ENCODE measurements around the gene PIK3AP1.

PIK3AP1 gene

DNA sequence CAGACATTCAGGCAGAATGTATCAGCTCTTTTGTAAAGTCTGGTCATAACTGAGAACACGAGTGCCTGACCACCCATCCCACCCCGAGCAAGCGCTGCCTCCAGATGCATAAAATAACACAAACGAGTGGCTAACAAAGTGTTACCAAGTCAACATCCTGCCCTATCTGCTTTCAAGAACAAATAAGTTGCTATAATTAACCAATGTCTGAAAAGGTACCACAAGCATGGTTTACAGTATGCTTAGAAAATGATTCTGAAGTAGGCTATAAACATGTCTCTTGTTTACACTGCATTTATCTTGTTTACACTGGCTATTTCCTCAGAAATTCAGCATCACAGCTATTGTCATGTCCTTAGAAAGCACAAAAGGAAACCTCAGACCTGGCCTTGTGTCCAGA, 49.5 kb downstream of the PIK3AP1 start:
- no peak for DNase-seq

DNA sequence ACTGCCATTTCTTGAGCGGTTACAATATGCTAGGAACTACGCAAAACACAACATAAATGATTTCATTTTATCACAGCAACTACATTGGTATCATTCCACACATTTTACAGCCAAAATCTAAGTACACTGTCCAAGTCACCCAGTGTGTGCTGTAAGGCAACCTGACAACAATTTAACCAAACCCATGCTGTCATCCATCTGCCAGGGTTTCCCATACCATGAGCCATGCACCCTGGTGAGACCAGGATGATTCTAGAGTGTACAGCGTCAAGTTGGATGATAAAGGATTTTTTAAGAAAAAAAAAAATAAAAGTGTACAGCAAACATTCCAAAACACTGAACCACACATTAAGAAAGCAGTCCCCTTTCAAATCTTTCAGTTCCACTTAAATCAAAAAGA, 52.9 kb downstream of the PIK3AP1 start:
- no peak for DNase-seq

DNA sequence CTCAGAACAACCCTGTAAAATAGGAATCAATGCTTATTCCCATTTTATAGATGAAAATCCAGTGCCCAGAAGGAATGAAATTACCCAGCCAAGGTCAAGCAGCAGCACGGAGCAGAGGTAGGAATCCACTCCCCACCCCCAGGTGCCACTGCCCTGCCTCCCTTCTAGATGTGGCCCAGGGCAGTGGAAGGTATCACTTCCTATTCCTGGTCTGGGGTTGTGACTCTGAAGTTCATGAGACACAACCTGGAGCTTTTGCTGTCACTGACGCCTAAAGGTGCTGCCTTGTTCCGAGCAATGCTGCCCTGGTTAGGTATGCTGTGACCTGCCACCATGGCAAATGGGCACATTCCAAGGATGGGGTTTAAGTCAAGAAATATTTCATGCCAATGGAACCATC, 53.6 kb downstream of the PIK3AP1 start:
- no peak for DNase-seq

DNA sequence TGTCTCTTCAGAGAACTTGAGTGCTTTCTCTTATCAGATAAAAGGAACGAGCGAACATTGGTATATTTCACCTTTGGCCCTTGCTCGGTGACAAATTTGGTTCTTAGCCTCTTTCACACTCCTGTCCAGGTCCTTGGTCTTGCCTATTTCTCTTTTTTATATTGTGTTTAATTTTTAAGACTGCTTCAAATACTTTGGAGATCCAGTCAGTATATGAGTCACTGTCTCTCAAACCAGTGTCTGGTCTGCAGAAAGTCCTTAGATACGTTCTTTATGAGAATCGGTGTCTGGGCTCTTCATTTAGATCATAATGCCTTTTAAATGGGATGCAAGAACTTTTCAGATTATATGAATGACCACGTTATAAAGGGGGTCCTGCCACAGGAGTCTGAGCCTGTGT, 55.0 kb downstream of the PIK3AP1 start:
- DNase-seq, result no peak

DNA sequence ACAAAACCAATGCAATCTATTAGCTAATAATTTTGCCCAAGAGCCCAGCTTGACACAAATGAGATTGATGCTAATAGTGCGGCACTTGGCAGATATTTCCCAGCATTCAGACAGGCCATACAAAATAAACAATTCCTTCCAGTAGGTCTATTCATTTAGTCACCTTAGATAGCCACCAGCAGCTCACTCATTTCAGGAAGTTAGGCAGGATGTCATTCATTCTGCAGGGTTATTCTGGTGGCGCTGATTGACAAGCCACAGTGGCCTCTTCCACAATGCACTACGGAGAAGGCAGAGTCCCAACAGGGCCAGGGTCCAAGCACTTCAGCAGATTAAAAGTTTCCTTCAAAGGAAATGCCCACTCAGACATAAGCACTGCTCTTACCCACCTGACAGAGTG, 55.8 kb downstream of the PIK3AP1 start:
- peak; percentile 59 for DNase-seq

DNA sequence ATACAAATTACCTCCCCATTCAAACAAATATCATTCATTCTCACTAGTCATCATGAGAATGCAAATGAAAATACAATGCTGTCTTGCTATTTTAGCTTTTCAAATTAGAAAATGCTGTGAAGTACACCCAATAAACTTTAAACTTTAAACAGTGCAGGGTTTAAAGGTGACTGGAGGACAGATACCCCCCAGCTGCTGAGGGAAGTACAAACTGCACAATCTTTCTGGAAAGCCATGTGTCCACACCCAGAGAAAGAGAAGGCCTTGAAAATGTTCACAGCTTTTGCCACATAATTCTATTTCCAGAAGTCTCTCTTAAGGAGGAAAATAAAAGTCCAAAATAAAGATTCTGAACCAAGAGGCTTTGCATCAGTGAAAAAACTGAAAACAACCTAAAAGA, 56.5 kb downstream of the PIK3AP1 start:
- no peak for DNase-seq

DNA sequence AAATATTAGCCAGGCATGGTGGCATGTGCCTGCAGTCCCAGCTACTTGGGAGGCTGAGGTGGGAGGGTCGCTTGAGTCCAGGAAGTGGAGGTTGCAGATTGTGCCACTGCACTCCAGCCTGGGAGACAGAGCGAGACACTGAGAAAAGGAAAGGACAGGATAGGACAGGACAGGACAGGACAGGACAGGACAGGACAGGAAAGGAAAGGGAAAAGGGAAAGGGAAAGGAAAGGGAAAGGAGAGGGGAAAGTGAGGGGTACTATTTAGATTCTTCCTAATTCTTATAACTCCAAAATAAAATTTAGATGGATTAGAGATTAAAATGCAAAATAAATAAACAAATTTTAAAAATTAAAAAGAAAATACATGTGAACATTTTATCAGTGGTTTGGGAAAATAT, 58.7 kb downstream of the PIK3AP1 start:
- no peak for DNase-seq

DNA sequence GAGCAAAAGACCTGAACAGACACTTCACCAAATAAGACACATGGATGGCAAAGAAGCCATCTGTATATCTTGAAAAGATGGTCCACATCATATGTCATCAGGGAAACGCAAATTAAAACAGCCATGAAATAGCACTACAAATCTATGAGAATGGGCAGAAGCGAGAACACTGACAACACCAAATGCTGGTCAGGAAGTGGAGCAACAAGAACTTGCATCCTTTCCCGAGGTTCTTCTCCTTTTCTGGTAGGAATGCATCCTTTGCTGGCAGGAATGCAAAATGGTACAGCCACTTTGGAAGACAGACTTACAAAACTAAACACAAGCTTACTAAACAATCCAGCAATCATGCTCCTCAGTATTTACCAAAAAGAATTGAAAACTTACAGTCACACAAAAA, 60.0 kb downstream of the PIK3AP1 start:
- no peak for DNase-seq

DNA sequence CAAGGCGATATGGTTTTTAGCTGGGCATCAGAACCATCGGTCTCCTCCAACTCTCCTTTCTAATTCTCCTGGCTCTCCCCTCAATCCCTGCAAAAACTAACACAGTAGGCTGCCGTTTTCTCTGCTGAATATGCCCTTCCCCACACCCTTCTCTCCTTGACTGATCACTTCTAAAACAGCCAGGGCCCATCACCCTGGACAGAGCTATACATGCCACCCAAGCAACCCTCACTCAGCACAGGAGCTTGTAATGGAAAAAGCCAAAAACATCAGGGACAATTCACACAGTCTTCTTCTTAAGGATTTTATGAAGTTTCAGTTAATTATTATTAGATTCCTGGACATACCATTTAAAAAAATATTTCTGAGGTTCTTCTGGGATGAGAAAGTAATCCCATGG, 61.5 kb downstream of the PIK3AP1 start:
- DNase-seq, result no peak

DNA sequence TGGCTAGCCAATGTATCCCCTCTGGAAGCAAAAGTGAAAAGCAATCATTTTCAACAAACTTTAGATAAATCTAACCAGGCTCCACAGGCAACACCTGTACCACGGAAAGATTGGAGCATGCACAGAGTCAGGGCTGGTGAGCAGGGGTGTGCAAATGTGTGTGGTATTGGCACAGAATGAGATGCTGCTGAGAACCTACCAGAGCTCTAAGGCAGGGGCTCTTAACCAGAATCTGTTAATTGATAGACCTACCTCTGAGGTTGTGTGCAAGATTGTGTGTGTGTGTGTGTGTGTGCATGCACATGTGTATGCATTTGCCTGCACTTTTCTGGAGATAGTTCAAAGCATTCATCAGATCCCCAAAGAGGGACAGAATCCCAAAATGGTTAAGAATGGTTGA, 62.9 kb downstream of the PIK3AP1 start:
- DNase-seq, result no peak

DNA sequence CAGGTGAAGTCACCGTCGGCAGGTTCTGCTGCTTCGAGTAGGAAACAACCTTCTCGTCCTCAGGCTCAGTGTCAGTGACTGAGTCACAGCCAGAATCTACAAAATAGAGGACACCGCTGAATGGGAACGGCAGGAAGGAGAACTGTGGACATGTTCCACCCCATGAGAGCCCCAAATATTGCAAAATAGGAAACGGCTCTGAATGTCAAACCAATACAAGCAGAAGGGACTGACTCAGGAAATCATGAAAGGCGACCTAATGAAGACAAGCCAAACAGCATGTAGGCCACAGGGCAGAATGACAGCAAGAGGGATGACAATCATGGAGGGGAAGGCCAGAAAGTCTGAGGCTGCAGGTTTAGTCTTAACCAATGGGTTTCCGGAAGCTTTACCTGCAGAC, 63.5 kb downstream of the PIK3AP1 start:
- DNase-seq, result no peak

DNA sequence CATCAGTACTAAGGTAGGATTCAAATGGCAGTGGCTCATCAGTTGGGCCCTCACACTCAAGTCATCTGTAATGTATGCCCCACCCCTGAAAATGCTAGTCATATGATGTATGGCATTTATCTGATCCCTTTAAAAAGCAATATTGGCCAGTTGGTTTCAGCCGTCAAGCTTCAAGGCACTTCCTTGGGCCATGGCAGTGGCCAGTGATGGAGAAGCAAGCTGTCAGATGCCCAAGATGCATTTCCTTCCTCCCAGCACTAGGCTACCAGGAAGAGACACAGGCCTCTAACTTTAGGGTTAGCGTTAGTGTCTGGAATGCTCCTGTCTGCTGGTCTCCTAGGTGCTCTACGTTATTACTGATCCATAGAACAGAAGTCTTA, 64.1 kb downstream of the PIK3AP1 start:
- DNase-seq, result no peak

DNA sequence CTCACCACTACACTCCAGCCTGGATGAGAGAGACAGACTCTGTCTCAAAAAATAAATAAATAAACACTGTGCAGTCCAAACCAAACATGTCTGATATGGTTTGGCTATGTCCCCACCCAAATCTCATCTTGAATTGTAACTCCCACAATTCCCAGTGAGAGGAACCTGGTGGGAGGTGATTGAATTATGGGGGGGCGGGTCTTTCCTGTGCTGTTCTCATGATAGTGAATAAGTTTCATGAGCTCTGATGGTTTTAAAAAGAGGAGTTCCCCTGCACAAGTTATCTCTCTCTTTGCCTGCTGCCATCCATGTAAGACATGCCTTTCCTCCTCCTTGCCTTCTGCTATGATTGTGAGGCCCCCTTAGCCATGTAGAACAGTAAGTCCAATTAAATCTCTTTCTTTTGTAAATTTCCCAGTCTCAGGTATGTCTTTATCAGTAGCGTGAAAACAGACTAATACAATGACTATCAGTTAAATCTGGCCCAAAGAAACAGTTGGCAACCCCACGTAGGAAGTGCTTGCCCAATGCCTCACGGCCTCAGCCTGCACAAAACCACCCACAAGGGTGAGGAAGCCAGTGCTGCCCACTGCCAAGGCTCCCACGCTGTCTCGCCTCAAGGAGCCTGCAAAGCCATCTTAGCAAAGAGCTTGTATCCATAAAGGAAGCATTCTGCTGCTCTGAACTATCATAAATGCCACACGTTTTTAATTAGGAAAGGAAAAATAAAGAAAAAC, 64.7 kb downstream of the PIK3AP1 start:
- no peak for DNase-seq

DNA sequence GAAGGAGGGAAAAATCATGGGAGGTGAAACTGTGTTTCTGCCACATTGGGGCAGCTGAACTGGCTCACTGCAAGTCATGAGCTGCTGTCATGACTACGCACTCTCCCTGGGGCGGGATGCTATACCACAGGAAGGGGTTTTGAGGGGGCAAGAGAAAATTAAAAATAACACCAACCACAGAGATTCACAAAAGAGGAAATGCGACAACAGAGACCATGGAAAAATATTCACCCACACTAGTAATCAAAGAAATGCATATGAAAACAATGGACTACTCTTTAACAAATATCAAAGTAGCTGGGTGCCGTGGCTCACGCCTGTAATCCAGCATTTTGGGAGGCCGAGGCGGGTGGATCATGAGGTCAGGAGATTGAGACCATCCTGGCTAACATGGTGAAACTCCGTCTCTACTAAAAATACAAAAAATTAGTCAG, 68.3 kb downstream of the PIK3AP1 start:
- DNase-seq, result peak; percentile 60

DNA sequence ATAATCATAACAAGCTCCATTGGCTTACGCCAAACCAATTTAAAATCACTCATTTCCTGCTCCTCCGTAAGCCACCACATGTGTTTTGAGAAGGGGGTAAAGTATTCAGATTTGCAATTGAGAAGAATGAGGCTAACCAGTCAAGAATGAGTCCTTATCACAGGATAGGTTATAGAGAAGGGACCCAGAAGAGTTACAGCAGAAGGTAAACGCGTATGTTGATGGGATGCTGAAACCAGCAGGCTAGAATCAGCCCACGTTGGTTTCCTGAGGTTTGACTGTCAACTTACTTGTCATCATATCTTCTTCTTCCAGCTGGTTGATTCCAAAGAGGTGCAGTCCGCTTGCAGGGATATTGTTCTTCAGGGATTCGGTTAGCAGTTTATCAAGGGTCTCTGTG, 69.4 kb downstream of the PIK3AP1 start:
- no peak for DNase-seq

DNA sequence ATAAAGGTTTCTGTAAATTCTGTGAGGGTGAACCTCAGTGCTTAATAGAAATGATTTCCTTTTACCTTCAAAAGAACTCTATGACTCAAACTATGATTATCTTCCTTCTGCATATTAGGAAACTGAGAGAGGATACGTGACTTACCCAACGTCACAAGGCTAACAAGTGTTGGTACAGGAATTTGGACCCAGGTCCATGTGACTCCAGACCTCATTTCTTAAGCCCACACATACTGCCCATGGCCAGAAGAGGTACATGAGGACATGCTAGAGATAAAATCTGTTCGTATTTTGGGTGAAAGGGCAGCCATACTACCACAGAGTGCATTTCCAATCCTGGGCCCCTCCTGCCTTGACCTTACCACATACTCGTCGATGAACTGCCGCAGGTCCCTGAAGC, 72.0 kb downstream of the PIK3AP1 start:
- DNase-seq, result no peak

DNA sequence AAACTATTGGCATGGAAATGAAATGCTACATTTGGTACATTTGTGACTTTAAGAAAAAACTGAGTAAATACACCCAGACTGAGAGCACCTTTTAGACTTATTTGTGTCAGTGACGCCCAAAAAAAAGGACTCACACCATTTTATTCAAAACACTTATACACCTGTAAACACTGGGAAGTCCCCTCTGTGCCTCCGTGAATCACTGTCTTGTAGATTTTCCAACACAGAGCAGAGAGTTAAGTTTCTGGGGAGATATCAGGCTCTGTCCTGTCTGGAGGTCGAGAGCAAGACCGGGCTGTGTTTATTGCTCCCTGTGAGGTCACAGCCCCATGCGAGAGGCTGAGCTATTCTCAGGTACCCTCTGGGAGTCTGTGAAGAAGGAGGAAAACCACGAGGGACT, 72.8 kb downstream of the PIK3AP1 start:
- DNase-seq, result no peak

DNA sequence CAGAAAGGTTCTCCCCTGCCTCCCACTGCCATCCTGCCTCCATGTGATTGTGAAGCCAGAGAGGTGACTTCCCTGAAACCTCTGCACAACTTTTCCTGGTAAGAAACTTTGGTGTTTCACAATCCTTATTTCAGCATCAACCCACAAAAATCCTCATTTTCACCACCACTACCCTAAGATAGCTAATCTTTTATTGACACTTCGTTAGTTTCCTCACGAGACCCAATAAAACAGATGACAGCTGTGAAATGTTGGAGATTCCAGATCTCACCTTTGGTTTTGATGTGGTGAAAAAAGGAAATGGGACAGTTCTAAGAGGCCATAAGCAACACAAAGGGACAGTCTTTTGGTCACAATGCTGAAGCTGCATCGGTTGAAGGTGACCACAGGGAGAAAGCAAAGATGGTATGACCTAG, 73.6 kb downstream of the PIK3AP1 start:
- DNase-seq, result peak; percentile 75

DNA sequence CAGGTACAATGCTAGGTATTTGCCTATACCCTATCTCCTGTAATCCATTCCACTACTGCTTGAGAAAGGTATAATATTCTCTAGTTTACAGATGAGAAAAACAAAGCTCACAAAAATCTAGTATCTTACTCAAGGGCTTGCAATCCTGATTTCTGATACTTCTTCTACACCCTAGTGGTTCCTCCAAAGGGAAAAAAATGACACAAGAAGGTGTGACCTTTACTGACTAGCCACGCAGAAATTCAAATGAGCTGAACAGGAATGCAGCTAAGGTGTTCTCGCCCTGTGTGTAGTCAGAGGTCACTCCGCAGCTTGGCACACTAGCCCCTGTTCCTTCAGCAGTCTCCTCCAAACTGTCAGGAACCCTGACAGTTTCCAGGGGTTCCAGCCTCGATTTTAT, 74.0 kb downstream of the PIK3AP1 start:
- no peak for DNase-seq

DNA sequence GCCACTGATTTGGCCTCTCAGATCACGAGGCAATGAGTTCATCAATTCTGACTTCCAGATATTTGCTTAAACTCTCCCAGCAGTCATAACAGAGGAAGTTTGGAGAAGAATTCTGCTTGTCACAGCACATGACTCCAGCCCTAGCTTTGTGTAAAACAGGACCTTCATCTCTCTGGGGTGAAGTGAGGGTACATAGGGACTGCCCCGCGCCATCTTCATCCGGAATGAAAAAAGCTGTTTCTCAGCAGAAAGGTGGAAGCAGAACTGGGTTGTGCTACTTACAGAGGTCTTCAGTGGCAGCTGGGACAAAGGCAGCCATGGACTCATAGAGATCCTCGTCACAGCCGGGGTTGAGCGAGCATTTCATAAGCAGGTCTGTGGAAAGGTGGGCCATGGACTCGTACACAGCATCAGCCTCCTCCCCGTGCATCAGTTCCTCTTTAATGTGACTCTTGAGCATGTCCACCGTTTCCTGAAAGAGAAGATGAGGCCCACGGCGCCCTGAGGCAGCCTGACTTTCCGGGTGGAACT, 75.1 kb downstream of the PIK3AP1 start:
- no peak for DNase-seq

DNA sequence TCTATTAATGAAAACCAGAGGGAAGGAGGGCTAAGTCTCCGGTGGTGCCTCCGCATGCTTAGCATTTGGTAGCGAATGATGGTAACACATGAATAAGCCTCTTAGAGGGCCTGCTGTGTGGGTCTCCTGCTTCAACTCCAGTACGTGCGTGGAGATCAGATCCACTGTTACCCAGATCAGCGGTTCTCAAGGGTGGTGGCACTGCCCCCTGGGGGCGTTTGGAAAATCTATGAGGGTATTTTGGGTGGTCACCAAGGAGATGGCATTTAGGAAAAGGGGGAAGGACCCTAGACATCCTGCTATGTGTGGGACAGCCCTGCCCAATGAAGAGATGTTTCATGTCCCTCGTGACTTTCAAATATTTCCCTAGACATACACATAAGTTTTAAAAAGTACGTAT, 76.4 kb downstream of the PIK3AP1 start:
- no peak for DNase-seq

DNA sequence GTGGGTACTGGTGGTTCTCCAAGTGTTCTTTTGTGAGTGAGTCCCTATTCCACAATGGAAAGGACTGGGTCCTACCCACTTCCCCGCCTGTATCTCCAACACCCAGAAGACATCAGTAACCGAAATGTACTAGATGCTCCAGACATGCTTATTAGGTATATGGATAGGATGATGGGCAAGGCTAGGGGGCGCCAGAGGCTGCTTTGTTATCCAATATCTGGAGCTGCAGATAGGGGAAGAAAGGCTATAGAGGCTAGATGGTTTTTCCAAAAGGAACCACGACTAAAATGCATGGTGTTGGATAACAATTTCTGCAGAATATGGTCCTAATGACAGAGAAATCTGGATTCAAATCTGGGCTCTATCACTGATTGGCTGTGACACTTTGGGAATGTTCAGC, 77.3 kb downstream of the PIK3AP1 start:
- peak; percentile 96 for DNase-seq

DNA sequence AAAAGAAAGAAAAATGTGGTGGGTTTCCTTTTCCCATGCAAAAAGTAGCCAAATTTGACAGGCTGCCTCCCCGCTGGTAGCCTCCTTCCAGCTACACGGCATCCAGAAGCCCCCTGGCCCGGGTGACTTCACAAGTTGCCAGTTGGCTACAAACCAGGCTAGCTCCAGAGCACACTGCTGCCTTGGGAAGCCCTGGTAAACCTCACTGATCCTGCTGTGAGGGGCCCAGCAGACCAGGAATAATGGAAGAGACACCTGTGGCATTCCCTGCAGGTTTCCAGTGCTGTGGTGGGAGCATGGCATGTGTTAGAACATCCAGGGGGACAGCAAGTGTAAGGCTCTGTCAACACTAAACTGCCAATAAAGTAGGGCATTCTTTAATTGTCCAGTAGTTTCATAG, 77.8 kb downstream of the PIK3AP1 start:
- no peak for DNase-seq

DNA sequence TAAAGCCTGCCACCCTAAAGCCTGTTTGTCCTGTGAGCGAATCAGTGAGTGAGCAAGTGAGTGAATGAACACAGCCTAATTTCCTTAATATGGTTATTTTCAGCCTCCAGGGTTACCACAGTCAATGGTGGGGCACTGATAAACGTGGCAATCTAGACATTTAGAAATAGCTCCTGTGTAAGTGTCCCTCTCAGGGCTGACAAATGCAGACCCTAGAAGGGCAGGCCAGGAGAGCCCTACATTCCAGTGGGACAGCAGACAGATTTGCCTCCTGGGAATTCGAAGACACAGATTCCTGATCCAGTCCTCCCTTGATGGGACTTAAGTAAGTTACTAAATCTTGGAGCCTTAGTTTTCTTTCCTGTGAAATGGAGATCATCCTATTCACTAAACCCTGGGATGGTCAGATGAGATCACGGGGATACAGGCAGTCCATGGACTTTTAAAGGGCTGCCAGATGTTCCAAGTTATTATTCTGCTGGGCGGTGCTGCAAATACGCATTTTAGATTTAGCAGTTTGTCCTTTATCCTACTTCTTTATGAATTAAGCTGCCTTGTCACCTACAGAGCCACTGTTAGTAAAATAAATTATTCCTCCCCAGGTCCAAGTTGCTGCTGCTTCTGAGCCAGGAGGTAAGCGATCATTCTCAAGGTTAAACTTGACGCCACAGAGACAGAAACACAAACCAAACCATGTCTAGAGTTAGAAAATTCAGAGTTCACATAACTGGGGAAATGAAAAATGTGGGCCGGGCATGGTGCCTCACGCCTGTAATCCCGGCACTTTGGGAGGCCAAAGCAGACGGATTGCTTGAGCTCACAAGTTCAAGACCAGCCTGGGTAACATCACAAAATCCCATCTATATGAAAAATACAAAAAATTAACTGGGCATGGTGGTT, 78.7 kb downstream of the PIK3AP1 start:
- DNase-seq, result no peak

All from OCI-M1 (cell line).